Peyer's patch (tissue), 4 donors: ENCODE measurements around the gene ZFYVE9. TPM values are rescaled to one million over a fixed set of nuclear protein-coding genes. Genes with fewer than 3 reads are reported as not detected.

Experiments
- DNase-seq, 3 donors: peaks; one replicate each; pipeline ENCODE4 v3.0.0-alpha.2; 2017 to 2019
- H3K27ac ChIP-seq, 4 donors: fragments of 200-600 bp; sonication (generic); one replicate each; pipeline ENCODE4 v1.5.1; 2016 to 2019
- H3K27me3 ChIP-seq, 2 donors: fragments of 200-600 bp; sonication (generic); one replicate each; pipeline ENCODE4 v1.5.1; 2019
- H3K36me3 ChIP-seq, 3 donors: fragments of 200-600 bp; sonication (generic); one replicate each; pipeline ENCODE4 v1.5.1; 2016 to 2019
- H3K4me1 ChIP-seq, 4 donors: fragments of 200-600 bp; sonication (generic); one replicate each; pipeline ENCODE4 v1.5.1; 2016 to 2019
- H3K4me3 ChIP-seq, 4 donors: fragments of 200-600 bp; sonication (generic); 1 replicate in 3 of 4; 2 replicates in 1 of 4; pipeline ENCODE4 v1.5.1; 2016 to 2019; ENCODE audit warnings: mild to moderate bottlenecking in 1 of 4
- H3K9me3 ChIP-seq, 4 donors: fragments of 200-600 bp; sonication (generic); one replicate each; pipeline ENCODE4 v1.5.1; 2016 to 2019; ENCODE audit warnings: mild to moderate bottlenecking in 1 of 4
- CTCF ChIP-seq, 6 experiments: fragments of 450-650 bp in 4 of 6; fragments of 200-600 bp in 2 of 6; sonication (generic) in 1 of 6; IDR thresholded peaks; one replicate each; pipeline ENCODE4 v1.5.1; 2017 to 2019; ENCODE audit warnings: antibody characterized with exemption in 6 of 6, mild to moderate bottlenecking in 3 of 6, moderate library complexity in 1 of 6
- total RNA-seq, 4 donors: library from RNA; depleted of rRNA; stranded (reverse); fragments of >200 nt; gene quantifications; one replicate each; pipeline ENCODE4 v1.1.0, GENCODE V29; 2016

ZFYVE9 gene
- total RNA-seq, 4 donors from 2014 or later: 21.6 to 36.3 (median 25.4) TPM

- no peak for TF ChIP-seq CTCF (IDR thresholded peaks at IDR 0.05)
- H3K36me3 ChIP-seq: no peaks in the 10 kb centered on the region
- H3K9me3 ChIP-seq: no peaks in the 10 kb centered on the region
- no peak overlapping the region for H3K4me3 ChIP-seq
- no peaks in the 10 kb centered on the region for H3K4me1 ChIP-seq
- H3K27me3 ChIP-seq: no peaks in the 10 kb centered on the region
- no peak for DNase-seq
- no peak overlapping the region for H3K27ac ChIP-seq
Observed at GRCh38 chr1:52393174-52393573, 251.3 kb downstream of the ZFYVE9 start.

Other genes with a start within 250 kb of the ZFYVE9 start
- gene RAB3B, start 151.4 kb upstream of the ZFYVE9 start, total RNA-seq: 1 to 10 TPM in 3 of 4 donors, under 1 TPM in 1; 0.83 to 1.6 (median 1.5) TPM
- 1 to 10 TPM in 3 of 4 donors, not detected in 1; 7.5 to 9.5 (median 8.9) TPM for gene KTI12, start 108.3 kb upstream of the ZFYVE9 start, total RNA-seq
- 10 to 100 TPM; 14.9 to 25.0 (median 23.9) TPM for gene TXNDC12, start 86.9 kb upstream of the ZFYVE9 start, total RNA-seq
- gene BTF3L4, start 85.8 kb upstream of the ZFYVE9 start, total RNA-seq: 10 to 100 TPM; 15.6 to 42.1 (median 22.7) TPM
- 10 to 100 TPM; 48.4 to 61.2 (median 52.2) TPM for gene CC2D1B, start 224.1 kb downstream of the ZFYVE9 start, total RNA-seq